Panc1 (cell line): ENCODE measurements around the gene GRIN3B. TPM values are rescaled to one million over a fixed set of nuclear protein-coding genes. Genes with fewer than 3 reads are reported as not detected.

Source experiments
- ATAC-seq: fragments of 200-7000 bp; cut with Tn5 transposase; 2 replicates; pipeline ENCODE4 v1.9.1; 2020; ENCODE audit warnings: mild to moderate bottlenecking, moderate library complexity
- BruUV-seq: library from RNA; stranded (reverse); fragments of 400-500 nt; replicated peaks from 2 replicates; lab custom pipeline; 2021; lab: Mats Ljungman, UMichigan
- CTCF ChIA-PET: fragments of 300-600 bp; sonication (Branson Sonifier 250); formaldehyde crosslinking; loops from one replicate; lab custom pipeline; 2022; ENCODE audit warnings: antibody characterized with exemption; lab: Charles Lee
- POLR2A ChIA-PET: fragments of 300-600 bp; sonication (Branson Sonifier 250); formaldehyde crosslinking; loops from one replicate; lab custom pipeline; 2022; ENCODE audit warnings: antibody characterized with exemption; lab: Charles Lee
- DNase-seq: peaks from one replicate; pipeline ENCODE4 v3.0.0-alpha.2; 2010; ENCODE audit warnings: low read depth, low spot score
- H3K27ac ChIP-seq: 2 replicates; pipeline ENCODE4 v1.5.1; 2011; ENCODE audit warnings: mild to moderate bottlenecking, low read length, inconsistent platforms
- H3K27me3 ChIP-seq: fragments of 200-500 bp; sonication (Bioruptor generic); 2 replicates; pipeline ENCODE4 v1.6.0; 2014; ENCODE audit warnings: low read length, inconsistent platforms; ENCODE audit not compliant: control insufficient read depth, insufficient read depth
- H3K36me3 ChIP-seq: fragments of 200-500 bp; sonication (Bioruptor generic); 2 replicates; pipeline ENCODE4 v1.5.1; 2014; ENCODE audit warnings: inconsistent platforms, mild to moderate bottlenecking, low read length, moderate library complexity; ENCODE audit not compliant: control insufficient read depth, insufficient read depth
- H3K4me1 ChIP-seq: 2 replicates; pipeline ENCODE4 v1.5.1; 2011; ENCODE audit warnings: inconsistent platforms, mild to moderate bottlenecking, low read length, moderate library complexity; ENCODE audit not compliant: control insufficient read depth, insufficient read depth
- H3K4me3 ChIP-seq, 2 experiments: 2 replicates each; pipeline ENCODE4 v1.5.1; 2011 to 2012; ENCODE audit warnings: low read depth in 2 of 2, low read length in 2 of 2, mild to moderate bottlenecking in 2 of 2, inconsistent platforms in 1 of 2, moderate library complexity in 1 of 2
- H3K9me3 ChIP-seq: fragments of 200-500 bp; sonication (Bioruptor generic); 2 replicates; pipeline ENCODE4 v1.5.1; 2014; ENCODE audit warnings: low read depth, mild to moderate bottlenecking, inconsistent platforms, low read length, moderate library complexity; ENCODE audit not compliant: control insufficient read depth, insufficient read depth
- CTCF ChIP-seq: fragments of 450-650 bp; IDR thresholded peaks from 2 replicates; pipeline ENCODE4 v1.5.1; 2017; ENCODE audit warnings: mild to moderate bottlenecking
- POLR2AphosphoS5 ChIP-seq: IDR thresholded peaks from 2 replicates; pipeline ENCODE4 v1.6.1; 2012; ENCODE audit warnings: mild to moderate bottlenecking, low read depth, low read length, moderate library complexity
- REST ChIP-seq, 2 experiments: IDR thresholded peaks; 2 replicates each; pipeline ENCODE4 v1.6.1; 2011 to 2012; ENCODE audit warnings: low read depth in 2 of 2, control low read depth in 1 of 2, low read length in 1 of 2, mild to moderate bottlenecking in 1 of 2, moderate library complexity in 1 of 2; ENCODE audit not compliant: insufficient read depth in 1 of 2
- SIN3A ChIP-seq: IDR thresholded peaks from 2 replicates; pipeline ENCODE4 v1.6.1; 2012; ENCODE audit warnings: low read depth, mild to moderate bottlenecking, low read length, moderate library complexity, borderline replicate concordance; ENCODE audit not compliant: insufficient read depth
- TCF7L2 ChIP-seq: IDR thresholded peaks from 2 replicates; pipeline ENCODE4 v1.6.1; 2011; ENCODE audit warnings: mild to moderate bottlenecking, low read depth, low read length, inconsistent platforms
- in situ Hi-C: cut with HindIII; loops from 2 replicates; pipeline ENCODE4 v1.10.0; 2016; ENCODE audit warnings: low sequenced_read_pairs, low pct_unique_long_range_greater_than_20kb
- intact Hi-C: fragments of 100-400 bp; cut with micrococcal nuclease; formaldehyde crosslinking; loops from one replicate; pipeline ENCODE4 v1.10.0; 2022; ENCODE audit not compliant: unreplicated experiment
- total RNA-seq: library from RNA; stranded (reverse); gene quantifications from one replicate; pipeline ENCODE4 v1.2.1, GENCODE V29; 2021; ENCODE audit not compliant: unreplicated experiment

GRIN3B gene
- total RNA-seq, 1 experiment from 2014 or later = 4.6 TPM

GRCh38 chr19:1012334-1012733, 12.1 kb downstream of the GRIN3B start:
- no peaks in the 10 kb centered on the region for H3K36me3 ChIP-seq
- CTCF ChIA-PET = no interaction called here
- H3K4me1 ChIP-seq = peaks cover 9% of the 10 kb centered on the region
- no peak overlapping the region for H3K4me3 ChIP-seq
- POLR2A ChIA-PET = no interaction called here
- intact Hi-C loops (no loop called here), in situ Hi-C loops (no loop called here)
- no TSS peak for BruUV-seq
- H3K27me3 ChIP-seq = no peaks in the 10 kb centered on the region
- TF ChIP-seq POLR2AphosphoS5 = no peak
- no peak for TF ChIP-seq CTCF
- TF ChIP-seq REST (IDR thresholded peaks at IDR 0.05; ENCODE audit: insufficient read depth in 1 of 2, low read depth in 2 of 2, low read length in 1 of 2) = no peak
- no peak for TF ChIP-seq SIN3A
- TF ChIP-seq TCF7L2 = no peak
- no peak overlapping the region for H3K27ac ChIP-seq
- no peak for DNase-seq
- ATAC-seq = no peak
- no peaks in the 10 kb centered on the region for H3K9me3 ChIP-seq

GRCh38 chr19:1013218-1013617, 13.0 kb downstream of the GRIN3B start:
- in situ Hi-C loops (no loop called here), intact Hi-C loops (no loop called here)
- no TSS peak for BruUV-seq
- Histone ChIP-seq H3K4me3 (no peak overlapping the region), H3K27me3 (no peaks in the 10 kb centered on the region), H3K36me3 (no peaks in the 10 kb centered on the region), H3K27ac (no peak overlapping the region), H3K4me1 (peaks cover 18% of the 10 kb centered on the region), H3K9me3 (no peaks in the 10 kb centered on the region)
- ChIA-PET POLR2A (no interaction called here), CTCF (no interaction called here)
- no peak for DNase-seq
- TF ChIP-seq REST (IDR thresholded peaks at IDR 0.05; ENCODE audit: insufficient read depth in 1 of 2, low read depth in 2 of 2, low read length in 1 of 2) (no peak), CTCF (no peak), SIN3A (no peak), POLR2AphosphoS5 (no peak), TCF7L2 (no peak)
- no peak for ATAC-seq
